Measurements from ENCODE around the gene CENPS.
"Not testable (repeated sequence)": the region's sequence is repeated elsewhere in the genome, so short reads cannot be mapped to it uniquely, and the experiment has no call there.

Gene CENPS

DNA sequence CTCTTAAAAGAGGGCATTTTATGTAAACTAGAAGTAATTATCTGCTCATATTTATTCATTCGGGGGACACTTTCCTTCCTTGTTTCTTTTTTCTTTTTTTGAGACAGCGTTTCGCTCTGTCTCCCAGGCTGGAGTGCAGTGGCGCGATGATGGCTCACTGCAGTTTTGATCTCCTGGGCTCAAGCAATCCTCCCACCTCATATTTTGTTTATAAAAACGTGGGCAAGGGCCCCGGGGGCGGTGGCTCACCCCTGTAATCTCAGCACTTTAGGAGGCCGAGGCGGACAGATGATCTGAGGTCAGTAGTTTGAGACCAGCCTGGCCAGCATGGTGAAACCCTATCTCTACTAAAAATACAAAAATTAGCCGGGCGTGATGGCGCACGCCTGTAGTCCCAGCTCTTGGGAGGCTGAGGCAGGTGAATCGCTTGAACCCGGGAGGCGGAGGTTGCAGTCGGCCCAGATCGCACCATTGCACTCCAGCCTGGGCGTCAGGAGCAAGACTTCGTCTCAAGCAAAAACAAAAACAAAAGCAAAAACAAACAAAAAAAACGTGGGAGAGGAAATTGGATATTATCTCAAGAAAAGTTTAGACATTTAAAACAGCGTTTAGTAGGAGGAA, 43.0 kb downstream of the CENPS start:
- no peak for DNase-seq
- Mint-ChIP-seq H3K9me3 (no peaks in the 10 kb centered on the region), H3K4me3 (peak overlapping the region; percentile 40 to 99), H3K27ac (no peak overlapping the region), H3K4me1 (ENCODE audit: low read depth in 2 of 2) (peaks cover 28 to 44% of the 10 kb centered on the region in 2 donors), H3K36me3 (ENCODE audit: insufficient read depth) (peaks cover 30% of the 10 kb centered on the region), H3K27me3 (no peaks in the 10 kb centered on the region)
- no peak for ATAC-seq (replicated peaks)

DNA sequence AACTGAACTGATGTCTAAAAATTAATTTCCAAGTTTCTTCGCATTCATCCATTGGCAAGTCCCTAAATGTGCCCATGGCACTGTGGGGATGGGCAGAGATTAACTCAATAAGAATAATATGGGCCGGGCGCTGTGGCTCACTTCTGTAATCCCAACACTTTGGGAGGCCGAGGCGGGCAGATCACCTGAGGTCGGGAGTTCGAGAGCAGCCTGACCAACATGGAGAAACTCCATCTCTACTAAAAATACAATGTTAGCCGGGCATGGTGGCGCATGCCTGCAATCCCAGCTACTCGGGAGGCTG, 44.0 kb downstream of the CENPS start:
- ATAC-seq (replicated peaks); H3K27me3 Mint-ChIP-seq; H3K9me3 Mint-ChIP-seq; DNase-seq: not testable (repeated sequence)
- Mint-ChIP-seq H3K36me3 (ENCODE audit: insufficient read depth) (peaks cover 21% of the 10 kb centered on the region), H3K27ac (peak overlapping the region; percentile 91 to 94), H3K4me1 (ENCODE audit: low read depth in 2 of 2) (peaks cover 30 to 44% of the 10 kb centered on the region in 2 donors), H3K4me3 (peak overlapping the region; percentile 97 to 98)

DNA sequence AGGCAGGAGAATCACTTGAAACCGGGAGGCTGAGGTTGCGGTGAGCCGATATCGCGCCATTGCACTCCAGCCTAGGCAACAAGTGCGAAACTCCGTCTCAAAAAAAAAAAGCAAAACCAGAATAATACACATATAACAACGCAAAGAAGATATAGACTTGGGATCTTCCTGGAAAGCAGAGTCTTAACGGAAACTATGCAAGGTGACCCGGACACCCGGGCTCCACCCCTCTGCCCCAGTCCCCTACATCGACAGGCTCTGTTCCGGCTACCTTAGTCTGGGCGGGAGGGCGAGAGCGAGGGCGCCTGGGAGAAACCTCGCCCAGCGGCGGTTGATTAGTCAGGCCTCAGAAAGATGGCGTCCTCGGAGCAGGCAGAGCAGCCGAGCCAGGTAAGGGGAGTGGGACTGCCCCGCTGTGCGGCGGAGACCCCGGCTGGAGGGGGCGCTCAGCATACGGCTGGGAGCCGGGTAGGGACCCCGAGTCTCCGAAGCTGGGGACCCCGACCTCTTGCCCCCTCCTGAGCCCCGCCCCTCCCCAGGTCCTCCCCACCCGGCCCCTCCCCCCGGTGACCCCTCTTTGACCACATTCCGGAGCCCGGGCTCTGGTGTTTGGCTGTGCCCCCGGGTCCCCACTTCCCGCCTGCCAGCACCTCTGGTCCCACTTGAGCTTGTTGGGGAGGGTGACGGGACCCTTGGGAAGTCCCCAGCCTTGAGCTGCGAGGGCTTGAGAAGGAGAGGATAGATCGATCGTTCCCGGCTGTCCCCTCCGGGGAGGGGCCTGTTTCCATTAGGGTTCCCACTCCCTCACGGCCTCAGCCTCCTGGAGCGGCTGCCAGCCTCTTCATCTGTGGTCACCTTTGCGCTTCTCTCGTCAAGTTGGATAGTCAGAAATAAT, 44.6 kb downstream of the CENPS start, which contains the start of gene PEX14:
Gene PEX14 (plus strand): TSS at position 338 of the 895 bp plus-strand sequence. CDS start 17 bp downstream, at position 355.
- Mint-ChIP-seq H3K27me3 (no peaks in the 10 kb centered on the region), H3K36me3 (ENCODE audit: insufficient read depth) (peaks cover 15% of the 10 kb centered on the region), H3K27ac (peak within 1 kb of the TSS; percentile 91 to 94), H3K9me3 (no peaks in the 10 kb centered on the region), H3K4me1 (ENCODE audit: low read depth in 2 of 2) (peaks cover 30 to 48% of the 10 kb centered on the region in 2 donors), H3K4me3 (peak within 1 kb of the TSS; percentile 97 to 98)
- DNase-seq: peak; percentile 77 to 80 (median 77)
- peak; percentile 82 for ATAC-seq (replicated peaks)

DNA sequence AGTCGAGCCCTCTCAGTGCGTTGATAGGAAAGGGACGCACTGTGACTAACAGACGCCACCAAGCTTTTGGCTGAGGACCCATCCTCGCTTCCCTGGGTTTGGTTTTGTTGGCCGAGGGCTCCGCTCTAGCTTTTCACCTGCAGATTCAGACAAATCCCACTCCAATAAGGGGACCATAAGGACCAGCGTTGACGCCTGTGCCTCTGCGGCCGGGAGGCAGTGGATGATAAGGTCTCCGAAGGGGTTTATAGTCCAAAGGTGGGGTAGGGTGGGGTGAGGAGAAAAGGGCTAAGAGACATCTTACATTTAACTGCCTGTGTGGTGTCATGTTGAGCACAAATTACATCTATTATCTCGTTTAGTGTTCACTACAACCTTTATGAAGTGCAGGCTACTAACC, 45.3 kb downstream of the CENPS start:
- no peak for ATAC-seq (replicated peaks)
- peak overlapping the region; percentile 97 to 98 for H3K4me3 Mint-ChIP-seq
- no peaks in the 10 kb centered on the region for H3K9me3 Mint-ChIP-seq
- DNase-seq: no peak
- peak overlapping the region; percentile 91 to 94 for H3K27ac Mint-ChIP-seq
- H3K36me3 Mint-ChIP-seq (ENCODE audit: insufficient read depth): peaks cover 17% of the 10 kb centered on the region
- no peaks in the 10 kb centered on the region for H3K27me3 Mint-ChIP-seq
- peaks cover 30 to 48% of the 10 kb centered on the region in 2 donors for H3K4me1 Mint-ChIP-seq (ENCODE audit: low read depth in 2 of 2)

- Mint-ChIP-seq H3K27ac (no peak overlapping the region), H3K27me3 (no peaks in the 10 kb centered on the region), H3K4me3 (no peak overlapping the region), H3K4me1 (ENCODE audit: low read depth in 2 of 2) (peaks cover 22 to 30% of the 10 kb centered on the region in 2 donors), H3K9me3 (no peaks in the 10 kb centered on the region), H3K36me3 (ENCODE audit: insufficient read depth) (peaks cover 24% of the 10 kb centered on the region)
- DNase-seq (no peak), ATAC-seq (replicated peaks) (no peak)
Measured at GRCh38 chr1:10479296-10479695, 49.1 kb downstream of the CENPS start.

GRCh38 chr1:10480614-10481013, 50.4 kb downstream of the CENPS start:
- H3K27ac Mint-ChIP-seq: no peak overlapping the region

GRCh38 chr1:10484521-10484920, 54.3 kb downstream of the CENPS start:
- Mint-ChIP-seq H3K36me3 (ENCODE audit: insufficient read depth) (peaks cover 24% of the 10 kb centered on the region), H3K27ac (no peak overlapping the region), H3K9me3 (no peaks in the 10 kb centered on the region), H3K27me3 (no peaks in the 10 kb centered on the region), H3K4me3 (no peak overlapping the region), H3K4me1 (ENCODE audit: low read depth in 2 of 2) (peaks cover 4 to 14% of the 10 kb centered on the region in 2 donors)
- DNase-seq (no peak), ATAC-seq (replicated peaks) (no peak)

More at GRCh38 chr1:10480614-10481013, 50.4 kb downstream of the CENPS start:
- no peak for DNase-seq
- Mint-ChIP-seq H3K4me1 (ENCODE audit: low read depth in 2 of 2) (peaks cover 18 to 28% of the 10 kb centered on the region in 2 donors), H3K36me3 (ENCODE audit: insufficient read depth) (peaks cover 16% of the 10 kb centered on the region), H3K27me3 (no peaks in the 10 kb centered on the region), H3K4me3 (no peak overlapping the region), H3K9me3 (no peaks in the 10 kb centered on the region)
- no peak for ATAC-seq (replicated peaks)

DNA sequence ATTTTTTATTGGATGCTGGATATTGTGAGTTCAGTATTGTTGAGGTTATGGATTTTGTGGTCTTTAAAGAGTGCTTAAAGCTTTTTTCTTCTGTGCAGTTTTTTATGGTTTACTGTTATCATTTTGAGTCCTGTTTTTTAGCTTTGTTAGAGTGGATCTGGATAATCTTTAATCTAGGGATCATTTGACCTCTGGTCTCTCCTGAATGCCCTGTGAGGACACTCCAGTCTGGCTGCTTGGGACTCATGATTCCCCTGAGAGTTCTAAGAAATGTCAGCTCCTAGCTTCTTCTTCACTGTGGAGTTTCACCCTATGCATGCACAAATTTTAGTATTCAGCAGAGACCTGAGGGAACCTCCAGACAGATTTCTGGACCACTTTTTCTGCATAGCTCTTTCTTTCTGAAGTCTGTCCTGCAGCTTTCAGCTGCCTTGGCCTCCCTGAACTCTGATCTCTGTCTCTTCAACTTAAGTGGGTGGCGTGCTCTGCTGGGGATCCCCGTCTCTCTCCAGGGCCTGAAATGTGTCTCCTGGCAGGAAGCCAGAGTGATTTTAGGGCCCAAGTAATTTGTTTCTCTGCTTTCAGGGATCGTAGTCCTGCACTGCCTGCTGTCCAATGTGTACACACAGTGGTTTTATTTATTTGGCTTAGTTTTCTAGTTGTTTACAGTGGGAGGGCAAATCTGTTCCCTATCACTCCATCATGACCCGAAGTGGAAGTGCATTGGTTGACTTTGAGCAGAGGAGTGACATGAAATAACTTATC, 59.2 kb downstream of the CENPS start:
- Mint-ChIP-seq H3K4me1 (ENCODE audit: low read depth in 2 of 2) (peaks cover 9 to 17% of the 10 kb centered on the region in 2 donors), H3K4me3 (no peak overlapping the region), H3K36me3 (ENCODE audit: insufficient read depth) (peaks cover 18% of the 10 kb centered on the region), H3K9me3 (no peaks in the 10 kb centered on the region), H3K27me3 (no peaks in the 10 kb centered on the region), H3K27ac (peak overlapping the region in 1 of 2 donors; percentile 14)
- DNase-seq (no peak), ATAC-seq (replicated peaks) (no peak)

DNA sequence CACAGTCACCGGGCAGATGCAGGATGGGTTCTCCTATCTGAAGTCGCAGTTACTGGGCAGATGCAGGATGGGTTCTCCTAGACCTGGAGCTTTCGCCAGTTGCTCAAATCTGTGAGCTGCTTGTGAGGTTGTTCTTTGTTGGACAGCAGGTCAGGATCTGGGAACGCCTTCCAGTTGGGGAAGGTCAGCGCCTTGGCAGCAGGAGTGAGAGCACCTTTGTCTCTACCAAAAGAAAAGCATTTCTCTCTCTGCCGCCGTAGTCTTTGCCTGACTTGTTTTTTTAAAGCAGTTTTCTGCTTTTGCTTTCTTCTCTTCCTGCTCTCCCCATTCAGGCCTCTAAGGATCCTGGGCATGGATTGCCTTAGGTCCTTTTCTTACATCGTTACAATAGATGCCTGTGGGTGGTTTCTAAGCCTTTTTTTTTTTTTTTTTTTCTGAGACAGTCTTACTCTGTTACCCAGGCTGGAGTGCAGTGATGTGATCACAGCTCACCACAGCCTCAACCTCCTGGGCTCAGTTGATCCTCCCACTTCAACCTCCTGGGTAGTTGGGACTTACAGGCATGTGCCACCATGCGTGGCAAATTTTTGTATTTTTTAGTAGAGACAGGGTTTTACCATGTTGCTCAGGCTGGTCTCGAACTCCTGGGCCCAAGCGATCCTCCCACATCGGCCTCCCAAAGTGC, 60.2 kb downstream of the CENPS start:
- peaks cover 18% of the 10 kb centered on the region for H3K36me3 Mint-ChIP-seq (ENCODE audit: insufficient read depth)
- H3K4me1 Mint-ChIP-seq (ENCODE audit: low read depth in 2 of 2): peaks cover 16 to 20% of the 10 kb centered on the region in 2 donors
- no peak for DNase-seq
- ATAC-seq (replicated peaks): no peak
- no peaks in the 10 kb centered on the region for H3K9me3 Mint-ChIP-seq
- H3K4me3 Mint-ChIP-seq: no peak overlapping the region
- H3K27me3 Mint-ChIP-seq: no peaks in the 10 kb centered on the region
- no peak overlapping the region for H3K27ac Mint-ChIP-seq

Measured in effector memory CD8-positive, alpha-beta T cell (primary cell).